H1 (cell line): ENCODE data around the gene MRPS14.

Experiments
- CEBPB ChIP-seq: IDR thresholded peaks from 2 replicates; pipeline ENCODE4 v1.6.1; 2012; ENCODE audit warnings: low read depth, low read length
- FOSL1 ChIP-seq: IDR thresholded peaks from 2 replicates; pipeline ENCODE4 v1.6.1; 2011; ENCODE audit warnings: mild to moderate bottlenecking, low read depth, low read length, moderate library complexity; ENCODE audit not compliant: insufficient read depth
- JUND ChIP-seq: IDR thresholded peaks from 2 replicates; pipeline ENCODE4 v1.6.1; 2011; ENCODE audit warnings: mild to moderate bottlenecking, improper control_type of control experiment, low read length
- KDM1A ChIP-seq: fragments of 200-600, 300-600 bp; sonication (generic); IDR thresholded peaks from 2 replicates; pipeline ENCODE4 v1.7.1; 2016; ENCODE audit warnings: mild to moderate bottlenecking, low read length, borderline replicate concordance
- TF ChIP-seq, protein P1 (sequence below), 3 experiments: IDR thresholded peaks; 1 replicate in 2 of 3; 2 replicates in 1 of 3; pipeline versions ENCODE4 v1.5.1 to v1.6.1; 2011; ENCODE audit warnings: low read length in 3 of 3, mild to moderate bottlenecking in 3 of 3, inconsistent platforms in 2 of 3, low read depth in 1 of 3, moderate library complexity in 1 of 3; ENCODE audit not compliant: insufficient read depth in 1 of 3; ENCODE audit errors: control extremely low read depth in 1 of 3

- TF ChIP-seq FOSL1, result no peak
- TF ChIP-seq, protein P1, sequence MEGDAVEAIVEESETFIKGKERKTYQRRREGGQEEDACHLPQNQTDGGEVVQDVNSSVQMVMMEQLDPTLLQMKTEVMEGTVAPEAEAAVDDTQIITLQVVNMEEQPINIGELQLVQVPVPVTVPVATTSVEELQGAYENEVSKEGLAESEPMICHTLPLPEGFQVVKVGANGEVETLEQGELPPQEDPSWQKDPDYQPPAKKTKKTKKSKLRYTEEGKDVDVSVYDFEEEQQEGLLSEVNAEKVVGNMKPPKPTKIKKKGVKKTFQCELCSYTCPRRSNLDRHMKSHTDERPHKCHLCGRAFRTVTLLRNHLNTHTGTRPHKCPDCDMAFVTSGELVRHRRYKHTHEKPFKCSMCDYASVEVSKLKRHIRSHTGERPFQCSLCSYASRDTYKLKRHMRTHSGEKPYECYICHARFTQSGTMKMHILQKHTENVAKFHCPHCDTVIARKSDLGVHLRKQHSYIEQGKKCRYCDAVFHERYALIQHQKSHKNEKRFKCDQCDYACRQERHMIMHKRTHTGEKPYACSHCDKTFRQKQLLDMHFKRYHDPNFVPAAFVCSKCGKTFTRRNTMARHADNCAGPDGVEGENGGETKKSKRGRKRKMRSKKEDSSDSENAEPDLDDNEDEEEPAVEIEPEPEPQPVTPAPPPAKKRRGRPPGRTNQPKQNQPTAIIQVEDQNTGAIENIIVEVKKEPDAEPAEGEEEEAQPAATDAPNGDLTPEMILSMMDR (IDR thresholded peaks at IDR 0.05; ENCODE audit: control extremely low read depth in 1 of 3, insufficient read depth in 1 of 3, low read depth in 1 of 3, low read length in 3 of 3), result no peak
- no peak for TF ChIP-seq CEBPB
- no peak for TF ChIP-seq JUND
- no peak for TF ChIP-seq KDM1A
These were observed 11.6 kb upstream of the MRPS14 start for GRCh38 chr1:175034775-175035174.
